Ovary (tissue), 3 donors: Measurements from ENCODE around the gene ASMT.

Experiments
- CTCF ChIP-seq, 3 donors: fragments of 450-650 bp in 2 of 3; fragments of 200-600 bp in 1 of 3; IDR thresholded peaks; one replicate each; pipeline versions ENCODE4 v1.5.1 to v1.8.0; 2016 to 2022; ENCODE audit warnings: antibody characterized with exemption in 3 of 3, mild to moderate bottlenecking in 1 of 3
- EP300 ChIP-seq: sonication (generic); formaldehyde crosslinking; IDR thresholded peaks from one replicate; pipeline ENCODE4 v1.6.1; 2017; ENCODE audit warnings: antibody characterized with exemption
- POLR2A ChIP-seq: fragments of 450-650 bp; IDR thresholded peaks from one replicate; pipeline ENCODE4 v1.6.1; 2017; ENCODE audit warnings: antibody characterized with exemption, mild to moderate bottlenecking, moderate library complexity
- donor health status: DM: no; HTN: no; CAD: no.

DNA sequence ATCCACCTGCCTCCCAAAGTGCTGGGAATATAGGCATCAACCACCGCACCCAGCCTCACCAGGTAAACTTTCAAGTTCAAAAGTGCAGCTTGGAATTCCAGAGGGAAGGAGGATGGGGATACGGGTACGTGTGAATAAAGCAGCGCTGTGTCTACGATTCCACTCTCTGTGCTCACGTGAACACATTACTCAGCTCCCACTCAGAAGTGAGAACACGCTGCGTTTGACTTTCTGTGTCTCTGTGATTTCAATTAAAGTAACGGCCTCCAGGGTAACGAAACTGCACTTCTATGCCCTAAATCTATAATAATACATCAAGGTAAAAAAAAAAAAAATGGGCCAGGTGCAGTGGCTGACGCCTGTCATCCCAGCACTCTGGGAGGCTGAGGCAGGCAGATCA is 8.4 kb upstream of the ASMT start:
- no peak for TF ChIP-seq CTCF (IDR thresholded peaks at IDR 0.05)
- no peak for TF ChIP-seq POLR2A
- no peak for TF ChIP-seq EP300
